ENCODE results near the gene SLAMF9.

The SLAMF9 gene

DNA sequence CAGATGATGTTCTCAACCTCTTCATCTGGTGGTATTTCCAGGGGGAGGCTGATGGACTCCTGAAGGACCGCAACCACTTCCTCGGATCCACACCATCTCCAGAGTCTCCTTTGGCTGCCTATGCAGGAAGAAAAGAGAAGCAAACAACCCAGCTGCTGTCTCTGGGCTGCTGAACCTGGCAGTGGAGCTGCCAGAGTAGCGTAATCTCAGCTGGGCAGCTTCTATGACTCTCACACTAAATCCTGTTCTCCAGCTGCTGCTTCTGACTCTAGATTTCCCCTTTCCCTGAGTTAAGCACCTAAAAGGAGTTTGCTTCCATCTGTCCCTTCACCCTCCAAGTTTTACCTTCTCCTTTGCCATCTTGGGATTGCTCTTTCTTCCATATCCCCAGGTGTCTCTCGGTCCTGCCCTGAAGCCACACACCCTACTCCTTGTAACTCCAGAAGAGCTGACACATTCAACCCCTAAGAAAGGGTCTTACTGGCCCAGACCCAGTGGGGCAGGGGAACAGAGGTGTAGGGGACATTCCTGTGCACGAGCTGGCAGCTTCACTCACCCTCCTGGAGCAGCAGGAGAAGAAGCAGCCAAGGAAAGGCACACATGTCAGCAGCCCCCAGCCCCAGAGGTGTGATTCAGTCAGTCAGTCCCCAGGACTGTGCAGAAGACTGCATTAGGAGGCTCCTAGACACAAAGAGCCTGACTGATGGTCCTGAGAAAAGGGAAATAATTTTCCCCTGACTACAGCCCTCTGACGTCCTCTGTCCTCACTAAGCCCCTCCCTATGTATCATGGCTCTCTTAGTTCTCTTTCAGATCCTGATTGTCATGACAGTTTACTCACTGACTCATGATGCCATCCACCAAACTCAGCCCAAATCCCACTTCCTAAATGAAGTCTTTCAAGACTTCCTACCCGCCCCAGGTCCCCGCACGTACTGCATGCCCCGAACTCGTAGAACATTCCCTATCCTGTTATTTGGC lies at the start of gene SLAMF9:
TSS of gene SLAMF9 (minus strand) at position 702 of the 980 bp plus-strand sequence. CDS start at position 602, 100 bp downstream.
- DNase-seq (ENCODE audit: low spot score), result no peak

DNA sequence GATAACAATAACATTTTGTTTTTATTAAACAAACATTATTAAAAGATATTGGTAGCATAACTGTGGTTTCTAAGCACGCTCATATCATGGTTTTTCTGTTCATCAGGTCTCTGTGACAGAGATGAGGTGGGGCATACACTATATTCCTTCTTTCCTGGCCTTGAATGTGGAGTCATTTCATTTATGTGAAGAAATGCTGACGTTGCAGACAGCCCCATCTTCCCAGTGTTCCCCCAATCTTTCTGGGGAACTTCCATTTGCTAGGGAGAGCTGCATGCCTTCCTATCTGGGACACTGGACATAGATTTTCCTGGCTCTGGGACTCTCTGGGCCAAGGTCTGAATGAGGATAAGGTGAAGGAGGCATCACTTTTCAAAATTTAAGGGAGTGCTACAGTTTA lies 47.4 kb upstream of the SLAMF9 start:
- DNase-seq (ENCODE audit: low spot score), result no peak

DNA sequence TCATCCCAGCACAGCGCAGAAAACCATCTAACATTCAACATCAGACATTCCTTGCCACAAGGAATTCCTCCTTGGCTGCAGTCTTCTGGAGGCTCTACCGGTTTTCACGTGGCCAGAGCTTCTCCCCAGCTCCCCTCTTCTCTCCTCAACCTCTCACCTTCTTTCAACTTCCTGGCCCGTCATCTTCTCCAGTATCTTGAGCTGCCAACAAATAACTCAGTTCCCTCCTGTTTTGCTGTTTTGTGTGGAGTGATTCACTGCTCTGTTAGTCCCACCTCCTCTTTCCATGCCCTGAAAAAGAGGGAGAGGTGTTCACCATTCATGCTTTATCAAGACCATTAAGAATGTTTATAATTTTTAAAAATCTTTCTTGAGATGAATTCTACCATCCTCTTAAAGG lies 45.2 kb upstream of the SLAMF9 start:
- no peak for DNase-seq (ENCODE audit: low spot score)

DNA sequence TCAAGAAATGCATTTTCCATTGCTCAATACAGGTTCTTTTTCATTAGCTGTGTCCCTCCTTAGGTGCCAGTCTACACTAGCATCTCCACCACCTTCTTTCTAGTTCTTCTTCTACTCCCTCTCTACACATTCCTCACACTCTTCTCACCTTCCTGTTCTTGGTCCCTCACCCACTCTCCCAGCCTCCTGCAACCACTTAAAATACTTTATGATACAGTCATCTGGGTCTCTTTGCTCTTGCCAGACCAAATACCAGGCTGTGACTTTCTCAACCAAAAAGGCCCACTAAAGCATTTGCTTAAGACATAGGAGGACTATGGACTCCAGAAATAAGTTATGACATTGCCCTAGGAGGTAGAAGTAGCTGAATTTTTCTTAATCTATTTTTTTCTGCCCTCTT lies 42.6 kb upstream of the SLAMF9 start:
- no peak for DNase-seq (ENCODE audit: low spot score)

DNA sequence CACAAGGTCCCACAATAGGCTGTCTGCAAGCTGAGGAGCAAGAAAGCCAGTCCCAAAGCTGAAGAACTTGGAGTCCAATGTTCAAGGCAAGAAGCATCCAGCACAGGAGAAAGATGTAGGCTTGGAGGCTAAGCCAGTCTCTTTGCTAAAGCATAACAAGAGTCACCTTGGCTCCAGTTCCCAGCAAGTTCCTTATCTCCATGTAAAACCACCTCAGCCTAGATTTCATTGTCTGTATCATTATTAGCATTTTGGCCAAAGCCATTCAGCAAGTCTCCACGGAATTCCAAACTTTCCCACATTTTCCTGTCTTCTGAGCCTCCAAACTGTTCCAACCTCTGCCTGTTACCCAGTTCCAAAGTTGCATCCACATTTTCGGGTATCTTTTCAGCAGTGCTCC lies 40.9 kb upstream of the SLAMF9 start:
- no peak for DNase-seq (ENCODE audit: low spot score)

DNA sequence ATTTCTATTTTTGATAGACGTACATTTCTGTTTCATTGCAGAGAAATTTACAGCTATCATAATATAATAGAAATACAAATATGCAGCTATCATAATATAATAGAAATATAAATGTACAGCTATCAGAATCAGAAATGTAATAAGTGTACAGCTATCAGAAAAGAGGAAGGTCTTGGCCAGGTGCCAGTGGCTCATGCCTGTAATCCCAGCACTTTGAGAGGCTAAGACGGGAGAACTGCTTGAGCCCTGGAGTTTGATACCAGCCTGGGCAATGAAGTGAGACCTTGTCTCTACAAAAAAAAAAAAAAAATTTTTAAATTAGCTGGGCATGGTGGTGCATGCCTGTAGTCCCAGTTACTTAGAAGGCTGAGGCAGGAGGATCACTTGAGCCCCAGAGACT lies 39.9 kb upstream of the SLAMF9 start:
- no peak for DNase-seq (ENCODE audit: low spot score)

DNA sequence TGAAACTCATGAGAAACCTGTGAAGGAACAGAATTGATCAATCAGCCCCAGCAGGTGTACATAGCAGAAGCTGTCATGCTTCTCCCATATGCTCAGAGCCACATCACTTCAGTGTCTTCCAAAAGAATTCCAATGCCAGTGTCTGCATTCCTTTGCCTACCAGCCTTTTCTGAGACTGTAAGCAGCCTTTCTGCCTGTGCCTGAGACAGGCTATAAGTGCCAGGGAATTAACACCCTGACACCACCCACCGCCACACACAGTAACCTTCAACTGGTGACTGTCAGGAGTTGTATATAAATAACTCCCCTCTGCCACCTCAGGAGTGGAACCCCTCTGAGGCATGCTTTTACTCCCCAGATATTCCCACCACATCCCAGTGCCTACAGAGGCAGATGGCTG lies 38.1 kb upstream of the SLAMF9 start:
- DNase-seq (ENCODE audit: low spot score), result no peak

DNA sequence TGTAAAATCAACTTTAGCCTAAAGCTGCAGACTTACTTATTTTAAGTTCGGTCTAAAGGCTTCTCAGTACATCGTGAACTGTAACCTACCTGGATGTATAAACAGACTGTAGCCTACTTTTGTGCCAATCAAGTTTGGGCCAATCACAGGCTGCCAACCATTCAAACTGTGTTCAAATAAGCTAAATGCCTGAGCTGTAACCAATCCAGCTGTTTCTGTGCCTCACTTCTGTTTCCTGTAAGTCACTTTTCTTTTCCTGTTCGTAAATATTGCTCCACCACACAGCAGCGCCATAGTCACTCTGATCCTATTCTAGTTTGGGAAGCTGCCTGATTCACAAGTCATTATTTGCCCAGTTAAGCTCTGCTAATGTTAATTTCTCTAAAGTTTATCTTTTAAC lies 37.5 kb upstream of the SLAMF9 start:
- no peak for DNase-seq (ENCODE audit: low spot score)

DNA sequence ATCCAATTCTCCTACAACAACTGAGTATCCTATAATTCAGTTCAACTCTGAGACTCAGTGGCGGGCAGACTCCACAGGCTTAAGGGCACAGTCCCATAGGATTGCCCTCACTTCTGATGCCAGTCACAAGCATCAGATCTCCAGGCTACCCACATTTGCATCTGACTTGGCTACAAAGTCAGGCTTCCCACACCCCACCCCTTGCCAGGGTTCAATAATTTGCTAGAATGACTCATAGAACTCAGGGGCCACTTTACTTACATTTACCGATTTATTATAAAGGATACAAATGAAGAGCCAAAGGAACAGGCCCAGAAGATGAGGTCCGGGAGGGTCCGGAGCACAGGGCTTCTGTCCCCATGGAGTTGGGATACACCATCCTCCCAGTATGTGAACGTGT lies 36.0 kb upstream of the SLAMF9 start:
- no peak for DNase-seq (ENCODE audit: low spot score)

DNA sequence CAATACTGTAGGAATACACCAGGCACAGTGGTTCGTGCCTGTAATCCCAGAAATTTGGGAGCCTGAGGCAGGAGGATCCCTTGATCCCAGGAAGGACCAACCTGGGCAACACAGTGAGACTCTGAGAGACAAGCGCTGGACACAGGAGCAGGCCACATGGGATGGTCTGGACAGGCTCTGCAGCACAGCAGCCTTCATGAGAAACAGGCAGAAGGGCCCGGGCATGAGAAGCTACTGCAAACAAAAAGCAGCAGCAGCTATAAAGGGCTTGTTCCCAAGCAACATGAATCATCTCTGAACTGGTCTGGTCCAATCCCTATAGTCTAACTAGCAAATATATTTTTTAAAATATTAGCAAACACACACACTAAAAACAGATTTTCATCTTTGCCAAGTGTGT lies 35.5 kb upstream of the SLAMF9 start:
- no peak for DNase-seq (ENCODE audit: low spot score)

DNA sequence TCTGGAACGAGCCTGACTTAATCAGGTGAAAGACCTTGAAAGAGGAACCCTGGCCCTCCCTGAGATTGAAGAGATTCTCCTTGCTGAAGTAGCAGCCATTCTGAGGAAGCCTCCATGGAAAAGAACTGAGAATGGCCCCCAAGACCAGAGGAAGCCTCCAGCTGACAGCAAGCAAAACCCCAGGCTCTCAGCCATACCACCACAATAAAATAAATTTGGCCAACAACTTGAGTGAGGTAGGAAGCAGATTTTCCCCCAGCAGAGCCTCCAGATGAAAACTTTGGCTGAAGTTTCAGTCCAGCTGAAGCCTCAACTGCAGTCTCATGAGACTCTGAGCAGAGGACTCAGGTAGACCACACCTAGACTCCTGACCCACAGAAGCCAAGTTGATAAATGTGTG lies 34.0 kb upstream of the SLAMF9 start:
- no peak for DNase-seq (ENCODE audit: low spot score)

DNA sequence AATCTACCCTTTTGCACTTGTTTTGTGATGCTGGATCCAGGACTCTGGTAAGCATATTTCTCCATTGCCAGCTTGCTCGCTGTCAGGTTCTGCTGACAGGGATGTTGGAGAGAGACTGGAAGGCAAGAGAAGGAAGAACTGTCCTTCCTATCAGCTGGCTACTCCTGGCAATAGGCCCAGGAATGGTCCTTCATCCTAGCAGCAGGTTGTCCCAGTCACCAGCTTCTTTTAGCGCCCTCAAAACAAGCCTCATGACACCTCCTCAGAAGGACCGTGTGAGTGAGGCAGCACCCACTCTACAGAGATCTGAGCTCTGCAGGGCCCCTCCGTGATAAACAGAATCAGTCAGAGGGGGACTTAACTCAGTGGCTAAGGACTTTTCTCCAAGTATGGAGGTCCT lies 33.1 kb upstream of the SLAMF9 start:
- DNase-seq (ENCODE audit: low spot score), result no peak

DNA sequence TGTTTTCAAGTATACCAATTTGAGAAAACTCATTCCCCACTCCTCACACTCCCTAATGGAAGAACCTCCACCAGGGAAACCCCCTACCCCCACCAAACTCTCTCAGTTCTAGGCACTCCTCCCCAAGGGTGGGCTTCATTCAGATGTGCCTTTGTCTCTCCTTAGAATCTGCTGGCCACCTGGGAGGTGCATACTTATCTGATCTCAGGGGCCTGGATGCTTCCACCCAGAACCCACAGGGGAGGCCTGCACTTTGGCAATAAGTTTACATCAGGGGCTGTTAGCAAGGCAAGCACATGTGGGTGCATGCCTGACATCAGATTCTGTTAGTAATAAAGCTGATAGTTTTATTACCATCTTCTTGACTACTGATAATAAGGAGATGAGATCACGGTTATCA lies 32.5 kb upstream of the SLAMF9 start:
- no peak for DNase-seq (ENCODE audit: low spot score)

DNA sequence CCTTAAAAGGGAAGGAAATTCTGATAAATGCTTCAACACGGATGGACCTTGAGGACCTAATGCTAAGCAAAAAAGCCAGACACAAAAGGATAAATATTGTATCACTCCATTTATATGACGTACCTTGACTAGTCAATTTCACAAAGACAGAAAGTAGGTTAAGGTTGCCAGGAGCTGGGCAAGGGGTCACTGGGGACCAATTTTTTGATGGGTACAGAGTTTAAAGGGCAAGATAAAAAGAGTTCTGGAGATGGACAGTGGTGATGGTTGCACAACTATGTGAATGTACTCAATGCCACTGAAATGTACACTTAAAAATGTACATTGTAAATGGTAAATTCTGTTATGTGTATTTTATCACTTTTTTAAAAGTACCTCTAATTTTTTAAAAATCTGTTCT lies 32.1 kb upstream of the SLAMF9 start:
- no peak for DNase-seq (ENCODE audit: low spot score)

DNA sequence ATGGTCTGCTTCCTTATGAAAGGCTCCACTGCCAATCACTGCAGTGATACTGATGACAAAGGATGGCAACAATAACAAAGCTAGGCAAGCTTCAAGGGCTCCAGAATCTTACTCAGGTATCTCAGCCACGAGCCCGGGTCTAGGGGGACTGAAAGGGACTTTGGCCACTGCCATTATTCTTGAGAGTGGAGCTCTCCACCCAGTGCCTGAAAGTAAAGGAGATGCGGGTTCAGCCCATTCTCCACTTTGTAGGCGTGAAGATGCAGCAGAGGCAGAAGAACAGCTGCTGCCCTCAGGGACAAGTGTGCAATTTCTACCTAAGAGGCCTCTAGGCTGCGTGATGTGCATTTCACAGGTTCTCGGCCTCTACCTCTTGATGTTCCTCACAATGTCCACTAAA lies 31.4 kb upstream of the SLAMF9 start:
- no peak for DNase-seq (ENCODE audit: low spot score)

DNA sequence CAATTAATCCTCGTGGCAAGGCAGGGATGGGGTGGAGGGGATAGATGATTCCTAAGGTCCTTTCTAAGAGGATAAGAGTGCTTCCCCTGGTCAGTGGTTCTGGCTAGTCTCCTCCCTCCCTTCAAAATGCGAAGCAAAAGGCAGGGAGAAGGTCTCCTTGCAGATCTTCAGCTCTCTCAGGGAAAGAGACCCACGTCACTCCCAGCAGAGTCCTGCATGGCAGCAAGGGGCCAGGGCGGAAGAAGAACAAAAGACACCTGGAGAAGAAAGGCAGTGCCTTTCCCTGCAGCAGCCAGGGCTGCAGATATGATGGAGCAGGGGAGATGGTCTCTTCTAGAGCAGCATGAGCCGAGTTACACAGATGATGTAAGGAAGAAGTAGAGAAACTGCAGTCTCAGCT lies 29.6 kb upstream of the SLAMF9 start:
- no peak for DNase-seq (ENCODE audit: low spot score)

DNA sequence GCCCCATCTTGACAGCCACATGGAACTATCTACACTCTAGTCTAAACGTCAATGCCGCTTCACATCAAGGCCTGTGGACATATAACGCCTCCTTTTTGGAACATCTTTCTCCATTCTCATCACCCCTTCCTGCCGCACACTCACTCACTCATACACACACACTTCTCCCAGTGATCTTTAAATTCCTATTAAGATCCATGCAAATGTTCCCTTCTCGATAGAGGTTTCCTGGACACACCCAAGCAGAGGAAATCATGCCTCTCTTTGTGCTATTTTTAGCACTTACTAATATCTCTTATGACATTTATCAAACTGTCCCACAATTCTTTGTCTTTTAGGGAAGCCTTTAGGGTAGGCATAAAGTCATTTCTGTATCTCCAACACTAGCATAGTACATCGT lies 28.2 kb upstream of the SLAMF9 start:
- no peak for DNase-seq (ENCODE audit: low spot score)

DNA sequence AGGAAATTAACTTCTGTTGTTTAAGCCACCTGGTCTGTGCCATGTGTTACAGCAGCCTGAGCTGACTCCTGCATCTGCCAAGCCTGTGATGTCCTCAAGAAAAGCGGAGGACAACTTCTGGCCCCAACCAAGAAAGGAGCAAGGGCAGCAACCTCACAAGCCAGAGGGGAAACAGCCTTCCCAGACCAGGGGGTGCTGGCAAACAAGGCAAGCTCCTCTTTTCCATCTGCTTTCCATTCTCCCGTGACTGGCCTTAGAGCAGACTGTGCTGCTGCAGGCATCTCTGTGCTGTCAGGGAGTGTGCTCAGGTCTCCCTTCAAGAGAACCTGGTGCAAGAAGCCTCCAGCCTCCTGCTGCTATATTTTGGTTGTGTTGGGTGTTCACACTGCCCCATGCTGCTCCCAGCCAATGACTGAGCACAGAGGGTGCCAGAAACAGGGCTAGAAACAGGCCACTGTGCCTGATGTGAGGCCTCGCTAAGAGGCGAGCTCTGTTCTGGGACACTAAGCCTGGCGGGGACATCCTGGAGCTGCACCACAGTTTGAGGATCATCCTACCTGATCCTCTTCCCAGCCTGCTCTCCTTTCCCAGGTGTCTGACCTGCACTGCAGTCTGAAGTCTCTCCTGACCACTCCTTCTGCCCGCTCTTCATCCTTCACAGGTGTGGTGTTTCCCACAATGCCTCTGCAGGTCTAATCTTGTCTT lies 27.5 kb upstream of the SLAMF9 start:
- DNase-seq (ENCODE audit: low spot score), result no peak

DNA sequence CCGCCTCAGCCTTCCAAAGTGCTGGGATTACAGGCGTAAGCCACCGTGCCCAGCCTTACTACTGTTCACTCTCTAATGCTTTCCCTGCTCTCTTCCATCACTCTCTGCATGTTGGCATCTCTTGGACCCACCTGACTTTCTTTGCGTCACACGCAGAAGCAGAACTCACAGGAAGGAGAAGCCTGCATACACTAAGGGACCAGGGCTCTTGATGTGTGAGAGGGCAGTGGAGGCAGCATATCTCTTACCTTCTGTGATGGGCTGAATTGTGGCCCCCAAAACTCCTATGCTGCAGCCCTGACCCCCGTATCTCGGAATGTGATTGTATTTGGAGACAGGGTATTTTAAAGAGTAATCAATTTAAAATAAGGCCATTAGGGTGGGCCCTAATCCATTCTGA lies 26.7 kb upstream of the SLAMF9 start:
- DNase-seq (ENCODE audit: low spot score), result no peak

DNA sequence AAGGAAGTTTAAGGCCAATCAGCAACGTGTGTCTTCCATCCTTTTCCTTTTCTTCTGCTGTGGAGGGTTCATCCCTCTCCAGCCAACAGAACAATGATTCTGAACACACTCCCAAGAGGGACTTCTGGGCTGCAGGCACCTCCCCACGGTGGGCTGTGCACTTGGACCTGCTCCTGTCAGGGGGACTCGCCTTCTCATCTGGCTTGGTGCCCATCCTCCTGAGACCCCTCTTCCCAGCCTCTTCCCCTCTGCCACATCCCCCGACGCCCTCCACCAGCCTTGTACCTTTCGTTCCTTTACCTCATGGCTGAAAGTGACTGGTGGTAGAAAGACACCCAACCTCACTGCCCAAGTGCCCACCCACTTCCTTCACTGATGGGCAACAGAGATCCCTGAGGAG lies 26.0 kb upstream of the SLAMF9 start:
- DNase-seq (ENCODE audit: low spot score), result no peak

DNA sequence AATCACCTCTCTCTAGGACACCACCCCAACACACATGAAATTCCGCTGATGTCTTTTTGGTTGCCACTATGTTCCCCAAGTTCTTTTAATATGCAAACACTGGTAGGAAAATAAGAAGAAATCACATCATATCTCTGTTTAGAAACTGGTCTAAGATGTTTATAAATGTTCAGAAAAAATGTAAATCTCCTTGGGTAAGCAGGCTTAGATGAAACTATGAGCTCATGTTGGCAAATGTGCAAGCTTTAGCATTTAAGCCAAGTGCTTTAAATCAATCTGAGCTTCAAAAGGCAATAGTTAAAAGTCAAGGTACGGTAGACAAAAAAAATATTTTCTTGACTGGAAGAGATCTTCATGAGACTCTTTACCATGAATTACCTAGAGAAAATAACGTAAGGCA lies 25.2 kb upstream of the SLAMF9 start:
- DNase-seq (ENCODE audit: low spot score), result no peak

DNA sequence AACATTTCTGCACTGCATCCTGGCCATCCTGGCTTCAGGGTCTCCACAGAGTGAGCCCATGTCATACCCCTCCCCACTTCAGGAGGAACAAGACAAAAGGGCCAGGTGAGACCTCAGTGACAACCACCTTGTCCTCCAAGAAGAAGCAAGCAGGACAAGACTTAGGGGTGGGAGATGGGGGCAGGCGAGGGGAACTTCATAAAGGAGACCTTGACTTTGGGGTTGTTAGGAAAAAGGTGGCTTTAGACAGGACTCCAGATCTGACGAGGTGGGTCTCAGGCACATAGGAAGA lies 24.0 kb upstream of the SLAMF9 start:
- DNase-seq (ENCODE audit: low spot score), result no peak

DNA sequence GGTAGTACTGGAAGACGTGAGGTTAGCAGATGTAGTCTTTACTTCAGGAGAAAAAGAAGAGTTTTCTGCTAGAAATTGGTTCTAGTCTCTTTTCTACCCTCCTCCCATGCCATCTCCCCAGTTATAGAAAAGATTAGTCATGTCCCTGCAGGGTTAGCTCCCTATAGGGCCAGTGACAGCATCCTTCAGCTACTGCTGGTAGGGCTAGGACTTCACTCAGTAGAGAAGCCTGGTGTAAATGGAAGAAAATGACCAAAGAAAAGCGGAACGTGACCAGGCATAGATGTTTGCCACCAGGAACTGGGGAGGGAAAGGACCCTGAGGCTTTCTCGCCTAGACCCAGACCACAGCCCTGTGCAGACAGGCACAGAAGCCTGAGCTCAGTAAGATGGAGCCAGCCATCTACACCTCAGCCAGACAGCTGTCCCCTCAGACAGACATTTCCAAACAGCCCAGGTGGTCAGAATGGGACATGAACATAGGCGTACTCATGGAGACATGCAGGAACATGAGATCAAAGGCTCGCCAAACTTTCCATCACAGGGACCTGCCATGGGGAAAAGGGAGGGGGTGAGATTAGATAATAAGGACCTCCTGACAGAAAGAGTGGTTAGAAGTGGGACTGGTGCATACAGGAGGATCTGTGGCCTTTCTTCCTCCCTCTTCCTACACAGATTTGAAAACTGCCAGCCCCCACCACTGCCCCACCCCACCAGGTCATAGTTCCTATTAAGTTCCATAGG lies 23.5 kb upstream of the SLAMF9 start:
- no peak for DNase-seq (ENCODE audit: low spot score)

All from HuH-7.5 (cell line).